Skin of body (tissue), 2 donors: ENCODE results near the gene BAX. TPM values are rescaled to one million over a fixed set of nuclear protein-coding genes. Genes with fewer than 3 reads are reported as not detected.

Experiments used
- DNase-seq: peaks from one replicate; lab custom pipeline; 2025; lab: John Stamatoyannopoulos, UW
- total RNA-seq: library from RNA; depleted of rRNA; stranded (reverse); fragments of >200 nt; gene quantifications from one replicate; pipeline ENCODE4 v1.2.3, GENCODE V29; 2014

Gene BAX
- total RNA-seq, 1 donor from 2014 or later: 22.9 TPM

DNA sequence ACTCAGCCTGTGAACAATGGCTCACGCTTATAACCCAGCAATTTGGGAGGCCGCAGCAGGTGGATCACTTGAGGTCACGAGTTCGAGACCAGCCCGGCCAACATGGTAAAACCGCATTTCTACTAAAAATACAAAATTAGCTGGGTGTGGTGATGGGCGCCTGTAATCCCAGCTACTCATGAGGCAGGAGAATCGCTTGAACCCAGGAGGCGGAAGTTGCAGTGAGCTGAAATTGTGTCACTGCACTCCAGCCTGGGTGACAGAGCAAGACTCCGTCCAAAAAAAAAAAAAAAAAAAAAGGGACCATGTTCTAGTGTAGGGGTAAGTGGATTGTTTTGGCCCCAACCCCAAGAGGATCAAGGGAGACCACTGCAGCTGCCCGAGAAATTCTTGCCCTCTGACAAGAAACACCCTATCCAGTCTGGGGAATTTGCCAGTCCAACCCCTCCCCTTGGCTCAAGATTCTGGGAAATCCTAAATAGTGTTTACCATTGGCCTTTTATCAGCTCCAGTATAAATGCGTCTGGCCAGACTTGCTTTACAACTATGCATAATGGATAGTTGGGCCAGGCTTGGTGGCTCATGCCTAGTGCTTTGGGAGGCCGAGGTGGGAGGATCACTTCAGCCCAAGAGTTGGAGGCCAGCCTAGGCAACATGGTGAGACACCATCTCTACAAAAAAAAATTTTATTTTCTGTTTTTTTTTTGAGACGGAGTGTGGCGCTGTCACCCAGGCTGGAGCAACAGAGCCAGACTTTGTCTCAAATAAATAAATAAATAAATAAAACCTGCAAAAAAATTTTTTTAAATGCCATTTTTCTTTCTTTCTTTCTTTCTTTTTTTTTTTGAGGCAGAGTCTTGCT is 26.3 kb upstream of the BAX start:
- DNase-seq: no peak

DNA sequence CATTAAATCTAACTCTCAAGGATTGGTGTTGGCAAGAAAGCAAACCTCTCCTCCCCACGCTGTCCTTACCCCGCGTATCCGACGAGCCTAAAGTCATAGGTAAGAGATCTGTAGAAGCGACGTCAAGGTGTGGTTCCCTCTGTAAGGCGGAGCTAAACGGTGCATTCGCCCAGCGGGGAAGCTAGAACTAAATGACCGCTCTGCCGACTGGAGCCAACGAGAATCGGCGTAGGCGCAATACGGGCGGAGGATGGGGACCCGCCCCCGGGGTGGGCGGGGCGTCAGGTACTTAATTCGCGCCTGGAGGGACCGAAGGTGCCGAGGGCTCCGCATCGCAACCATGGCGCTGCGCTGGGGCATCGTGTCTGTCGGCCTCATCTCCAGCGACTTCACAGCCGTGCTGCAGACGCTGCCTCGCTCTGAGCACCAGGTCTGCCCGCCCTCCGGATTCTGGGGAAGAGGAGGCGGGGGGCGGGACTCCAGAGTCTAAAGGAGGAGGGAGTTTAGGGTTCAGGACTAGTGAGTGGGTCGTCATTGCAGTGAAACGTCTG is 21.2 kb upstream of the BAX start, which contains the start of gene DHDH:
DHDH (plus strand) TSS at position 318 of the 551 bp plus-strand sequence; CDS start at position 341, 23 bp downstream.
- no peak for DNase-seq

DNA sequence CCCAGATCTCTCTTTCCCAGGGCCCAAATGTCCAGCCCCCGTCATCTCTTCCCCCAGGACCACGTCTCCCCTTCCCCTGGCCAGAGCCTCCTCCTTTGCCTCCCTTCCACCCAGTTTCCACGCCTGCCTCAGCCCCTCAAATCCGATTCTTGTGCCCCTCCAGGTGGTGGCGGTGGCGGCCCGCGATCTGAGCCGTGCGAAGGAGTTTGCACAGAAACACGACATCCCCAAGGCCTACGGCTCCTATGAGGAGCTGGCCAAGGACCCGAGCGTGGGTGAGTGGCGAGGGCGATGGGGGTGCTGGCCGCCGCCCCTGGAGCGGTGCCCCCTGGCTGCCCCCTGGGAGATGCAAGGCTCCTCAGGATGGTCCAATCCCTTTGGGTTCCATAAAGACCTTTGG is 19.8 kb upstream of the BAX start:
- DNase-seq: no peak

DNA sequence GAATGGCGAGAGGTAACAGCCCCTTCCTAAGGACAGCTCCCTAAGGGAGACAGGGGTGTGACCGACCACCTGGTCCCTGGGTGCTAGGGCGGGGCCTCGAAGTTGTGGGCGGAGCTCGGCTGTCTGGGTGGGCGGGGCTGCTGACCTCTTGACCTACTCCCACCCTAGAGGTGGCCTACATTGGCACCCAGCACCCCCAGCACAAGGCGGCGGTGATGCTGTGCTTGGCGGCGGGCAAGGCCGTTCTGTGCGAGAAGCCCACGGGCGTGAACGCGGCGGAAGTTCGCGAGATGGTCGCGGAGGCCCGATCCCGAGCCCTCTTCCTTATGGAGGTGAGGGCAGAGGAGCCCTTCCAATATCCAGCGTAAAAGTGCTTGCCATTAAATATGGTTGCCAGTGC is 18.8 kb upstream of the BAX start:
- no peak for DNase-seq

DNA sequence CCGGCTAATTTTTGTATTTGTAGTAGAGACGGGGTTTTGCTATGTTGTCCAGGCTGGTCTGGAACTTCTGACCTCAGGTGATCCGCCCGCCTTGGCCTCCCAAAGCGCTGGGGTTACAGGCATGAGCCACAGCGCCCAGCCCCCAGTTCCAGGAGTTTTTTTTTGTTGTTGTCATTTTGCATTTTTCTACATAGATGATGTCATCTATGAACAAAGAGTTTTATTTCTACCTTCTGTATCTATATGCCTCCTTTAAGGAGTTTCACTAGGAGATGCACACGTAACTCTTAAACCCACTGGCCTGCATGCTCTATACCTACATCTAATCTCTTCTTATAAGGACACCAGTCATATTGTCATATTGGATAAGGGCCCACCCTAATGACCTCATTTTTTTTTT is 16.4 kb upstream of the BAX start:
- DNase-seq: no peak

DNA sequence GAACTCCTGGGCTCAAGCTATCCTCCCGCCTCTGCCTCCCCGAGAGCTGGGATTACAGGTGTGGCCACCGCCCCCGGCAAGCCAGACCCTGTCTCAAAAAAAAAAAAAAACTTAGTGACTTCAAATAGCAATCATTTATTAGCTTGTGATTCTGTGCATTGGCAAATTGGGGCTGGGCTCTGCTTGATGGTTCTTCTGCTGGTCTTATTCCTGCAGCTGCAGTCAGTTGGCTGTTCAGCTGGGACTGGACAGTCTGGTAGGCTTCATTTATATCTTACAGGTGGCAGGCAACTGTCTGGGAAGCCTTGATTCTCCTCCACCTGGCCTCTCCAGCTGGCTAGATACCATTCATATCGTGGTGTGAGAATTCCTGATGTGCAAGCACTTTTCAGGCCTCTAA is 13.8 kb upstream of the BAX start:
- no peak for DNase-seq

DNA sequence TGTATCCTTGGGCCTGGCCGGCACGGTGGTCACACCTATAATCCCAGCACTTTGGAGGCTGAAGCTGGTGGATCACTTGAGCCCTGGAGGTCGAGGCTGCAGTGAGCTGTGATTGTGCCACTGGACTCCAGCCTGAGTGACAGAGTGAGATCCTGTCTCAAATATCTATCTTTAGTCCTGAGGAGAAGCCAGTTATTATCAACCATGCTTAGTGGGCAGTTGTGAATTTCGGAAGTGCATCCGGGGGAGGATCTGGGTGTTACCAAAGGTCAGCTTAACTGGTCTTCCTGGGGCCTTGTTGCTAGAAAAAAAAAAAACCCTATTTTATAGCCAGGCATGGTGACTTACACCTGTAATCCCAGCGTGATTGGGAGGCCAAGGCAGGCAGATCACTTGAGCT is 11.6 kb upstream of the BAX start:
- no peak for DNase-seq

DNA sequence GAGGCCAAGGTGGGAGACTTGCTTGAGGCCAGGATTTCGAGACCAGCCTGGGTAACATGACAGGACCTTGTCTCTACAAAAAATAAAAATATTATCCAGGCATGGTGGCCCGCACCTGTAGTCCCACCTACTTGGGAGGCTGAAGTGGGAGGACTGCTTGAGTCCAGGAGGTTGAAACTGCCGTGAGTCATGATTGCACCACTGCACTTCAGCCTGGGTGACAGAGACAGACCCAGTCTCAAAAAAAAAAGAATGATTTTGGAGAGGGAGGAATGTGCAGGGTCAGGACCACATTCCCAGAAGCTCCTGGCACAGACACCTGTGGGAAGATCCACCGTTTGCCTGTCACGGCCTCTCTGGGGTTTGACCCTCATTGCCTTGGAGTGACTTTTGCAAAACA is 9.3 kb upstream of the BAX start:
- DNase-seq: no peak

DNA sequence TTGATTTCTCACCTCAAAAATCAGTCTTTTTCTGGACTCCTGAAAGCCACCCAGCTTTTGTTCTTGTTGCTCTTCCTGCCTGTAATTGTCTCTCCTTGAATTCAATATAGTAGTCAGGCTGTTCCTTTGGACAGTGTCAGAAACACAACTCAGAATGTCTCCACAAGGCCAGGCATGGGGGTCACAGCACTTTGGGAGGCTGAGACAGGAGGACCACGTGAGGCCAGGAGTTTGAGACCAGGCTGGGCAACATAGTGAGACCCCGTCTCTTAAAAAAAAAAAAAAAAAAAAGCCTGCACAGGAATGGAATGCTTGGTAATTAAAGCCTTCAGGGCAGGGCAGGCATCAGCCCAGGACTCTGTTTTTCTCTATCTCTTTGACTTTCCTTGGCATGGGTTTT is 8.9 kb upstream of the BAX start:
- DNase-seq: no peak

DNA sequence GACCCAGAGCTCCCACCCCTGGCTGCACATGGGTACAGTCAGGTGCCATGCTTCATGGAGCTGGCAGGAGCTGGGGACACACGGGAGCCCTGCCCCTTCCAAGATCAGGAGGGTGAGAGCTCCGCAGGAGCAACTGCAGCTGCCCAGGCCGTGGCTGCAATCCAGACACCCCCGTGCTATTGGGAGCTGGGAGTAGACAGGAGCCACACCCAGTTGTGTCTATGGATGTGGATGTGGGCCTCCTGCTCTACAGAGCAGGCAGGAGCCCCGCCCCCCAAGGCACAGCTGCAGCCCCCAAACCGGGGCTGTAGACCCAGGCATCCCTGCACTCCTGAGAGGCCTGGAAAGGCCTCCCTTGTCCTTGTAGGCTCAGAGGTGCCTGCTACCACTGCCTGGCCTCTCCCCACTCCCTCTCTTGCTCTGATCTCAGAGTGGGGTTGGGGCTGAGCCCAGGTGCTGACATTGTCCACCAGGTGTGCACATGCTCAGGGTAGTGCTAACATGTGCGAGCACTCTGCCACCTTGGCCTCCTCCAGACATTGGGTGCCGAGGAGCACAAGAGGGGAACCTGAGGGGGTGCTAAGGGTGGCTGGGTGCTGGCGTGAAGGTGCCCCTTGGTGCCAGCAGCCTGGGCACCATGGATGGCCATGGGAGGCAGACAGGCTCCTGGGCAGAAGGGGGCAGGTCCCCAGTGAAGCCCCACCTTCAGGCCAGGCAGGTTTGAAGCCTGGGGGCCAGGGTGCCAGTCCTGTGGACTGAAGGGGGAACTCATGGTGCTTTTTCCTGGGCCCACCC is 8.0 kb upstream of the BAX start:
- DNase-seq: no peak

DNA sequence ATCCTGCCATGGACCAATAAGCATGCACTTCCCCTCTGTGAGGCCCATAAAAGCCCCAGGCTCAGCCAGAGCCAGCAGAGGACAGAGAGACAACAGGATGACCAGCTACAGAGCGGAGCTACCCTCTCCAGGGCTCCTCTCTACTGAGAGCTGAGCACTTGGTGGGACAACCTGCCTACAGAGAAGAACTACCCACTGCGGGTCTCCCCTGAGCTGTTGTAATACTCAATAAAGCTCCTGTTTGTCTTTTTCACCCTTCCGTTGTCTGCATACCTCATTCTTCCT is 7.5 kb upstream of the BAX start:
- no peak for DNase-seq

DNA sequence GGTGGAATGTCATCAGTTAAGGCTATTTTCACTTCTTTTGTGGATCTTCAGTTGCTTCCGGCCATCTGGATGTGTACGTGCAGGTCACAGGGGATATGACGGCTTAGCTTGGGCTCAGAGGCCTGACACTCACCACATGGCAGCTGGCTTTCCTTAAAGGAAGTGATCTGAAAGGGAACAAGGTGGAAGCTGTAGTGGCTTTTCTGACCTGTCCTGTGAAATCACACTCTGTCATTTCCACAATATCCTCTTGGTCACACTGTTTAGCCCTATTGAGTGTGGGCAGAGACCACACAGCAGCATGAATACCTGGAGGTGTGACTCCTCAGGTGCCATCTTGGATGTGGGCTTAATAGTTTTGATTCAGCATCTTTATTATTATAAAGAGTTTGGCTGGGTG is 4.5 kb upstream of the BAX start:
- no peak for DNase-seq

DNA sequence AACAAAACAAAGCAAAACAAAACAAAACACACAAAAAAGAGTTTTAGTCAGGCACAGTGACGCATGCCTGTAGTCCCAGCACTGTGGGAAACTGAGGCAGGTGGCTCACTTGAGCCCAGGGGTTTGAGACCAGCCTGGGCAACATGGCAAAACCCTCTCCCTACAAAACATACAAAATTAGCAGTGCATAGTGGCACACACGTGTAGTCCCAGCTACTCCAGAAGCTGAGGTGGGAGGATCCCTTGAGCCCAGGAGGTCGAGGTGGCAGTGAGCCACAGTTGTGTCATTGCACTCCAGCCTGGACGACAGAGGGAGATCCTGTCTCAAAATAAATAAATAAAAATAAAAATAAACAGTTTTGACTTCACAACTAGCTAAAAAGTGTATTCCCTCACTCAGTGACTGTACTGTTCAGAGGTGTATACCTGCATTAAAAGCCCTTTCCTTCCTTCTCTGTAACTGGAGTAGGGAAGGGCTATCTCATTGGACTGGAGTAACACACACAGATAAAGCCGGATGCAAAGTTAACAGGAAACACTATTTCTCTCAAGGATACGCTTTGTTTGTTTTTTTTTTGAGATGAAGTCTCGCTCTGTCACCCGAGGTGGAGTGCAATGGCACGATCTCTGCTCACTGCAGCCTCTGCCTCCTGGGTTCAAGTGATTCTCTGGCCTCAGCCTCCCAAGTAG is 3.7 kb upstream of the BAX start:
- no peak for DNase-seq

DNA sequence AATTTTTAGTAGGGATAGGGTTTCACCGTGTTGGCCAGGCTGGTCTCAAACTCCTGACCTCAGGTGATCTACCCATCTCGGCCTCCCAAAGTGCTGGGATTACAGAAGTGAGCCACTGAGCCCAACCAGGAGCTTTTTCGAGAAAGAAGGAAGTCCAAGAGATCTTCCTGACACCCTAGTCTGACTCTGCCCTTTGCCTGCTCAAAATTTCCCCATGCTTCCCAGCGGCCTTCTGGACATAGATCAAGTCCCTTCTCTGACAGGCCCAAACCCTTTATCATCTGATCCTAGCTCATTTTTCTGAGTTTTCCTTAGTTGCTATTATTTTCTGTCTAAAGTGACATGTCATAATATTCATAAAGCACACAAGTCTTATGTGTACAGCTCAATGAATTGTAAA is 1.5 kb upstream of the BAX start:
- no peak for DNase-seq

DNA sequence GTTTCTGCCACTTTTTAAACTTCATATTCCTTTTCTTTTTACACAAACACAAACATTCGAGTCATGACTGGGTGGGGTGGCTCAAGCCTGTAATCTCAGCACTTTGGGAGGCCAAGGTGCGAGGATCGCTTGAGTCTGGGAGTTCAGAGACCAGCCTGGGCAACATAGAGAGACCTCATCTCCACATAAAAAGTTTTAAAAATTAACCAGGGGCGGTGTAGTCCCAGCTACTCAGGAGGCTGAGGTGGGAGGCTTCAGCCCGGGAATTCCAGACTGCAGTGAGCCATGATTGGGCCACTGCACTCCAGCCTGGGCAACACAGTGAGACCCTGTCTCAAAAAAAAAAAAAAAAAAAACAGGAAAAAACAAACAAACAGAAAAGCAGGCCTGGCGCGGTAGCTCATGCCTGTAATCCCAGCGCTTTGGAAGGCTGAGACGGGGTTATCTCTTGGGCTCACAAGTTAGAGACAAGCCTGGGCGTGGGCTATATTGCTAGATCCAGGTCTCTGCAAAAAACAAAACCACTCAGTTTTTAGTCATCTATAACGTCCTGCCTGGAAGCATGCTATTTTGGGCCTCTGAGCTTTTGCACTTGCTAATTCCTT is 583 bp upstream of the BAX start:
- DNase-seq: no peak

DNA sequence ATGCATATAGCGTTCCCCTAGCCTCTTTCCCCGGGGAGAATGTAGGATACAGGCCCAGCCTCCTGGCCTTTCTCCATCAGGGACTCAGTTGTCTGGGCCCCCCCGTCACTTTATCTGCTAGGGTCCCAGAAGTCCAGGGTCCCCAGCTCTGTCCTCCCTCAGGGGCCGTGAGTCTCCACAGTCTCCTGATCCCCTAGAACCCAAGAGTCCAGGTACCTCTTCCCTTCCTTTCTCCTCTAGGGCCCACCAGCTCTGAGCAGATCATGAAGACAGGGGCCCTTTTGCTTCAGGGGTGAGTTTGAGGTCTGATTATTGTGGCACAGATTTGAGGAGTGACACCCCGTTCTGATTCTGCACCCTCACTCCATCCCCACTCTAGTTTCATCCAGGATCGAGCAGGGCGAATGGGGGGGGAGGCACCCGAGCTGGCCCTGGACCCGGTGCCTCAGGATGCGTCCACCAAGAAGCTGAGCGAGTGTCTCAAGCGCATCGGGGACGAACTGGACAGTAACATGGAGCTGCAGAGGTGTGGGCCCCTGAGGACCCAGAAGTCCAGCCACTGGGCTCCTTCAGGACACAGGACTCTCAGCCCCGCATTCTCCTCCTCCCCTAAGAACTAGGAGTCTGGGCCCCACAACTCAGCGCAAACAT is 758 bp downstream of the BAX start:
- DNase-seq: no peak

DNA sequence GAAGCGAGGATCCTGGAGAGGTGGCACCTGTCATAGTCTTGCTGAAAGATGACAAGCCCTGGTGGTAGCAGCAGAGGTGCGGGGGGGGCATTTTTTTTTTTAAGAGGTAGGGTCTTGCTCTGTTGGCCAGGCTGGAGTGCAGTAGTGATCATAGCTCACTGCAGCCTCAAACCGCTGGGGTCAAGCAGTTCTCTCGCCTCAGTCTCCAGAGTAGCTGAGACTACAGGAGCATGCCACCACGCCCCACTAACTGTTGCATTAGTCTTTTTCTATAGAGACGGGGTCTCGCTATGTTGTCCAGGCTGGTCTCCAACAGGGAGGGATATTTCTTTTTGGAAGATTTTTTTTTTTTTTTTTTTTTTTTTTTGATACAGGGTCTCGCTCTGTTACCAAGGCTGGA is 3.3 kb downstream of the BAX start:
- no peak for DNase-seq

DNA sequence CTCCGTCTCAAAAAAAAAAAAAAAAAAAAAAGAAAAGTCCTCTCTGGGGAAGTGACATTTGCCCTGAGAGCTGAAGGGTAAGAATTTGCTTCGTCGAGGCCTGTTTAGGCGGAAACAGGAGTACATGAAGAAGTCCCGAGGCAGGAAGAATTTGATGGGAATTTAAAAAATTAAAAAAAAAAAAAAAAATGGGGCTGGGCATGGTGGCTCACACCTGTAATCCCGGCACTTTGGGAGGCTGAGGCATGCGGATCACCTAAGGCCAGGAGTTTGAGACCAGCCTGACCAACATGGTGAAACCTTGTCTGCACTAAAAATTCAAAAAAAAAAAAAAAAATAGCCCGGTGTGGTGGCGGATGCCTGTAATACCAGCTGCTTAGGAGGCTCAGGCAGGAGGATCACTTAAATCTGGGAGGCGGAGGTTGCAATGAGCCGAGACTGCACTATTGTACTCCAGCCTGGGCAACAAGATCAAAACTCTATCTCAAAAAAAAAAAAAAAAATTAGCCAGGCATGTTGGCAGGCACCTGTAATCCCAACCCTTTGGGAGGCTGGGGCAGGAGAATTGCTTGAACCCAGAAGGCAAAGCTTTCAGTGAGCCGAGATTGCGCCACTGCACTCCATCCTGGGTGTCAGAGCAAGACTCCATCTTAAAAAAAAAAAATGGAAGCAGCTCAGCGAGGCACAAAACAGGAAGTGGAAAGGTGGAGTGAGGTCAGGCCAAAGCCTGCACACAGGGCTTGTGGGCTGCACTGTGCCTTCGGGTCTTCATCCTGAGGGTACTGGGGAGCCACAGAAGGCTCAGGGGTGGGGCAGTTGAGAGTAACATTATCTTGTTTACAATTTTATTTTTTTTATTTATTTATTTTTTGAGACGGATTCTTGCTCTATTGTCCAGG is 4.9 kb downstream of the BAX start:
- no peak for DNase-seq

DNA sequence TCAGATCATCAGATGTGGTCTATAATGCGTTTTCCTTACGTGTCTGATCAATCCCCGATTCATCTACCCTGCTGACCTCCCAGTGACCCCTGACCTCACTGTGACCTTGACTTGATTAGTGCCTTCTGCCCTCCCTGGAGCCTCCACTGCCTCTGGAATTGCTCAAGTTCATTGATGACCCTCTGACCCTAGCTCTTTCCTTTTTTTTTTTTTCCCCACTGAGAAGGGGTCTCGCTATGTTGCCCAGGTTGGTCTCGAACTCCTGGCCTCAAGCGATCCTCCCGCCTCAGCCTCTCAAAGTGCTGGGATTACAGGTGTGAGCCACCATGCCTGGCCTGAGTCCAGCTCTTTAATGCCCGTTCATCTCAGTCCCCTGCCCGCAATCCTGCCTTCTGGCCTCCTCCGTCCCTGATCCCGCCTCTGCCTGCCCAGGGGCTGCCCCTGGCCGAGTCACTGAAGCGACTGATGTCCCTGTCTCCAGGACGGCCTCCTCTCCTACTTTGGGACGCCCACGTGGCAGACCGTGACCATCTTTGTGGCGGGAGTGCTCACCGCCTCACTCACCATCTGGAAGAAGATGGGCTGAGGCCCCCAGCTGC is 6.5 kb downstream of the BAX start:
- no peak for DNase-seq

DNA sequence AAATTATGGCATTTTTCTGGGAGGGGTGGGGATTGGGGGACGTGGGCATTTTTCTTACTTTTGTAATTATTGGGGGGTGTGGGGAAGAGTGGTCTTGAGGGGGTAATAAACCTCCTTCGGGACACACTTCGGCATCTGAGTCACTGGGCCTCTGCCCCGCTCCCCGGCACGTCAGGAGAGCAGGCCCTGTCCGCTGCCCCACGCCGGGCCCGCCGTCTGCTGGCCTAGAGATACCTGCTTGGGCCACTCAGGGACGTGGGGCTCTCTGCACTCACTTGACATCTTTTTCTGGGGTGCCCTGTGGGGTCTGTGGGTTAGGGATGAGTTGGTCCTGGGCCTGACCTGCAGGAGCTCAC is 7.0 kb downstream of the BAX start:
- no peak for DNase-seq
